Astrocyte (in vitro differentiated cells and primary cell): ENCODE data around the gene DLL4.

ENCODE experiments used
- EZH2 ChIP-seq: IDR thresholded peaks from 2 replicates; pipeline ENCODE4 v1.6.1; 2012; ENCODE audit warnings: mild to moderate bottlenecking, low read length, inconsistent platforms; ENCODE audit not compliant: insufficient read depth
- TF ChIP-seq, protein P1 (sequence below): IDR thresholded peaks from 2 replicates; pipeline ENCODE4 v1.5.1; 2011; ENCODE audit warnings: low read depth, mild to moderate bottlenecking, inconsistent platforms, low read length, moderate library complexity; ENCODE audit not compliant: insufficient read depth

DNA sequence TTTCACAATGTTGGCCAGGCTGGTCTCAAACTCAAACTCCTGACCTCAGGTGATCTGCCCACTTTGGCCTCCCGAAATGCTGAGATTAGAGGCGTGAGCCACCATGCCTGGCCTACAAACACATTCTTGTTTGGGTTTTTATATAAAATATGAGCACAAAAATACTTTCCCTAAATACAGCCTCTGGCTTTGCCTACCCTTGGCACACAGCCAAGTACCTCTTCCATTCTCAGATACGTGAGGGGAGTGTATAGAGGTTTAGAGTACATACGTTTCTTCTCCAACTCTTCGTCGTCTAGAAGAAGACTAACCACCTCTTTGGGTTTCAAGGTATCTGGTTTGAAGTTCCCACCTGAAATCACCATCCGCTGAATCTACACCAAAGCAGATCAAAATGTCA, 57.7 kb downstream of the DLL4 start:
- TF ChIP-seq, protein P1, sequence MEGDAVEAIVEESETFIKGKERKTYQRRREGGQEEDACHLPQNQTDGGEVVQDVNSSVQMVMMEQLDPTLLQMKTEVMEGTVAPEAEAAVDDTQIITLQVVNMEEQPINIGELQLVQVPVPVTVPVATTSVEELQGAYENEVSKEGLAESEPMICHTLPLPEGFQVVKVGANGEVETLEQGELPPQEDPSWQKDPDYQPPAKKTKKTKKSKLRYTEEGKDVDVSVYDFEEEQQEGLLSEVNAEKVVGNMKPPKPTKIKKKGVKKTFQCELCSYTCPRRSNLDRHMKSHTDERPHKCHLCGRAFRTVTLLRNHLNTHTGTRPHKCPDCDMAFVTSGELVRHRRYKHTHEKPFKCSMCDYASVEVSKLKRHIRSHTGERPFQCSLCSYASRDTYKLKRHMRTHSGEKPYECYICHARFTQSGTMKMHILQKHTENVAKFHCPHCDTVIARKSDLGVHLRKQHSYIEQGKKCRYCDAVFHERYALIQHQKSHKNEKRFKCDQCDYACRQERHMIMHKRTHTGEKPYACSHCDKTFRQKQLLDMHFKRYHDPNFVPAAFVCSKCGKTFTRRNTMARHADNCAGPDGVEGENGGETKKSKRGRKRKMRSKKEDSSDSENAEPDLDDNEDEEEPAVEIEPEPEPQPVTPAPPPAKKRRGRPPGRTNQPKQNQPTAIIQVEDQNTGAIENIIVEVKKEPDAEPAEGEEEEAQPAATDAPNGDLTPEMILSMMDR: no peak
- no peak for TF ChIP-seq EZH2
